Measurements from ENCODE around the gene AJAP1. TPM values are rescaled to one million over a fixed set of nuclear protein-coding genes. Genes with fewer than 3 reads are reported as not detected.

Gene AJAP1
- total and polyA plus RNA-seq, 2 of the 8 experiments (the other 6 are each of a cell fraction or from before 2014, with no cell fraction given) = 1.9 to 6.2 TPM

DNA sequence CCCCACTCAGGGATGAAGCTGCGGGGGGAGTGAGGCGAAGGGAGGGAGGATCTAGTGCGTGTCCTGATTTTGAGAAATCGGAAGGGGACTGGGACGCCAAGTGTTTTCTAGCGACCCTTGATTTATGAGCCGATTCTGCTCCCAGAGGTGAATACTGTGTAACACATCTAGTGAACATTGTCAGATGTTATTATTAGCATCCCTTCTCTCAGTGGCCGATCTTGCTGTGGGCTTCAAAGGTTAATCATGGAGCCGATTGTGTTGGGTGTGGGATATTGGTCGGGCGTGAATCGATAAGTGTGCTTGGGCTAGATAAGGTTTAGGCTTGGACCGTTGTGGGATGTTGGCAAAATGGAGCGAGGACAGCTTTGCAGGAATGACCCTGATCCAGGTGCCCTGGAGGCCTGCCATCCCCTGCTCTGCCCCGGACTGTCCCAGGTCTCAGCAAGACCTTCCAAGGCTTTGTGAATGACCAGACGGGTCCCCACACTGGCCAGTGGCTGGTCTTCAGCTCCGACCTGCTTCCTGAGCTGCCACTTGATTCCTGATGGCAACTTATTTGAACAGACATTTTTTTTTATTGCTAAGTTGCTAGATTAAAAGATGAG lies 2.2 kb downstream of the AJAP1 start:
- Histone ChIP-seq H2BK12ac (ENCODE audit: low read depth, low read length) (no peak overlapping the region), H3K23me2 (ENCODE audit: low read depth, low read length) (peaks cover 15% of the 10 kb centered on the region; the same call in 1 of the 2 replicates), H3K9me3 (ENCODE audit: insufficient read depth in 2 of 2, low read depth in 1 of 2, low read length in 1 of 2) (no peaks in the 10 kb centered on the region; a peak in 1 of 4 replicates), H3K4ac (replicated peaks; ENCODE audit: insufficient read length, low read depth, low read length) (no peak overlapping the region), H3K18ac (ENCODE audit: extremely low read depth, low read length) (no peak overlapping the region; the same call in 1 of the 2 replicates), H2BK20ac (ENCODE audit: low read length) (no peak overlapping the region), H3K4me2 (ENCODE audit: insufficient read depth in 1 of 2, low read depth in 2 of 2, low read length in 2 of 2) (peak overlapping the region; percentile 64 to 66), H3K23ac (ENCODE audit: insufficient read length) (no peak overlapping the region), H3K27me3 (replicated peaks in 1 of 4; ENCODE audit: control insufficient read depth in 3 of 4, extremely low read depth in 1 of 4, insufficient read depth in 3 of 4, low read length in 3 of 4) (peaks cover 28 to 61% (median 57%) of the 10 kb centered on the region in 4 experiments), H3K4me1 (replicated peaks in 1 of 4; ENCODE audit: control insufficient read depth in 3 of 4, insufficient read depth in 4 of 4, low read length in 3 of 4) (peaks cover 4 to 32% (median 22%) of the 10 kb centered on the region in 4 experiments), H3K79me1 (ENCODE audit: low read depth, low read length) (no peaks in the 10 kb centered on the region), H2BK120ac (replicated peaks; ENCODE audit: low read depth, low read length) (no peak overlapping the region), H3K27ac (ENCODE audit: low read depth, low read length) (no peak overlapping the region), H3K4me3 (ENCODE audit: extremely low read depth in 1 of 4, insufficient read depth in 2 of 4, low read depth in 3 of 4, low read length in 4 of 4) (peak overlapping the region; percentile 8 to 66 (median 42); a peak in 6 of 8 replicates), H3K79me2 (ENCODE audit: control insufficient read depth in 1 of 2, insufficient read depth in 2 of 2, low read length in 2 of 2) (peaks cover 0 to 19% of the 10 kb centered on the region in 2 experiments; a peak in 2 of 4 replicates), H3K14ac (ENCODE audit: insufficient read length) (no peak overlapping the region), H4K20me1 (replicated peaks in 1 of 2; ENCODE audit: control insufficient read depth in 1 of 2, insufficient read depth in 2 of 2, low read length in 2 of 2) (peaks cover 3 to 13% of the 10 kb centered on the region in 2 experiments), H4K8ac (ENCODE audit: extremely low read depth, insufficient read depth, low read length) (no peak overlapping the region), H2BK5ac (ENCODE audit: low read depth, low read length) (no peak overlapping the region), H3K36me3 (ENCODE audit: control insufficient read depth in 2 of 4, insufficient read depth in 4 of 4, low read length in 3 of 4) (no peaks in the 10 kb centered on the region), H4K5ac (ENCODE audit: insufficient read length, low read depth, low read length) (no peak overlapping the region), H3K9ac (replicated peaks in 1 of 4; ENCODE audit: extremely low read depth in 1 of 4, low read depth in 3 of 4, low read length in 3 of 4) (no peak overlapping the region), H3K56ac (replicated peaks; ENCODE audit: insufficient read length, low read depth, low read length) (no peak overlapping the region), H2BK15ac (ENCODE audit: low read length) (0 out of 2 replicates have a peak overlapping the region, but pooled peaks have one; percentile 61), H4K91ac (replicated peaks; ENCODE audit: insufficient read length, low read length) (no peak overlapping the region), H2AK5ac (ENCODE audit: low read depth, low read length) (no peak overlapping the region; the same call in 1 of the 2 replicates), H2AFZ (ENCODE audit: low read length) (no peak overlapping the region)
- POLR2A ChIA-PET (ENCODE audit: partially characterized antibody) = interaction anchor here (0.6 kb wide), 1 partner anchor 973 kb away, joined by 3 read pairs; no protein-coding TSS in a partner anchor
- no peak for FAIRE-seq
- DNase-seq (ENCODE audit: low read depth in 1 of 2, low spot score in 2 of 2) = no peak
- 29% methylated on average over 16 of the region's 17 CpGs; no CpG with 5 or more reads in 1 of the 2 experiments for WGBS, 2 experiments (ENCODE audit: extremely low coverage in 1 of 2, insufficient coverage in 1 of 2, insufficient read length in 1 of 2, insufficient replicate concordance in 2 of 2, low coverage in 1 of 2, low lambda C conversion rate in 2 of 2, missing lambda C conversion rate in 1 of 2)
- CTCF ChIA-PET (ENCODE audit: partially characterized antibody) = interaction anchor here (0.5 to 7.1 kb wide), 41 partner anchors 11 to 1316 kb away, joined by 3 to 51 read pairs (median 4); no protein-coding TSS in a partner anchor
- TF ChIP-seq NANOG (IDR thresholded peaks at IDR 0.05; ENCODE audit: insufficient read depth, low read depth, low read length, poor library complexity, severe bottlenecking) (no peak), SUZ12 (IDR thresholded peaks at IDR 0.05; ENCODE audit: low read length) (peak; percentile 13; the same call in 1 of the 2 replicates)

Measured in H1 (cell line).